Left renal cortex interstitium (tissue), 4 donors: ENCODE data around the gene LTA. TPM values are rescaled to one million over a fixed set of nuclear protein-coding genes. Genes with fewer than 3 reads are reported as not detected.

Experiments
- DNase-seq, 4 donors: peaks; one replicate each; pipeline ENCODE4 v3.0.0-alpha.2; 2013; ENCODE audit warnings: low read depth in 4 of 4, low spot score in 2 of 4, missing footprints in 1 of 4
- polyA plus RNA-seq, 4 donors: library from polyadenylated mRNA; unstranded; fragments of 120-200 nt; gene quantifications; one replicate each; pipeline ENCODE4 v1.2.1, GENCODE V29; 2013; ENCODE audit not compliant: insufficient read length in 4 of 4

The LTA gene
- polyA plus RNA-seq, 4 donors, result 0.24 to 0.39 (median 0.31) TPM

- DNase-seq, result peak in 2 of 4 donors; percentile 16 to 29
Observed at GRCh38 chr6:31621320-31621939, 49.3 kb downstream of the LTA start.

DNA sequence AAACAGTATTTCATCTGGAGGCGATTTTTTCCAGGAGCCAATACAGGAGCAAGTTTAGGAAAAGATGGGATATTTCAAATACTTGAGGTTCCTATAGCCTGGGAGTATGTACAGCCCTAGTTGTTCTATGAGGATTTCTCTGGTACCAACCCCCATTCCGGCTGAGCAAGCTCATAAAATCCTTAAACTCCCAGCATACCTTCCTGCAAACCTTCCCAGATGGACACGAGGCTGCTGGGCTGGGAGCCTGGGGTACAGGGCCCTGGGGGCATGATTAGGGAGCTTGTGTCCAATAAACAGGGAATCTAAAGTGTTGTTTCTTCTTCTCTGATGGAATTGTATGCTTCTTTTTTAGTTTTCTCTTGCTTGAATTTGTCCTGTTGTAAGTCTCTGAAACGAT is 49.9 kb downstream of the LTA start:
- peak in 1 of 4 donors; percentile 14 for DNase-seq

DNA sequence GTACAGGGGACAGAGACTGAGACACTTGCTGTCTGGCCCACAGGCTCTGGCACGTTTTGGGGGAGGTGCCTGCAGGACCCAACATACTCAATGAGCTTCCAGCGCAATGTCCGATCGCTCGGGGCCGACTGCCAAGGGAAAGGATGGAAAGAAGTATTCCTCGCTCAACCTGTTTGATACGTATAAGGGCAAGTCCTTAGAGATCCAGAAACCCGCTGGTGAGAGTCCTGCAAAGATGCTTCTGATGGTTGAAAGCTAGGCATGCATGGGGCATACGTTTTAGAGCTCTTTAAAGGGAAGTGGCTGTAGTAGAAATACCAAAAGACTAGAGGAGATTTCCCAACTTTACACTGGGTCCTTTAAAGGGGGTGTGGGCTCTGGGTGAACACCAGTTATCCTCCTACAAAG is 50.6 kb downstream of the LTA start:
- no peak for DNase-seq

Other genes with a start within 250 kb of the LTA start
- 100 to 1,000 TPM; 118 to 163 (median 137) TPM for gene HLA-B, start 215.1 kb upstream of the LTA start, polyA plus RNA-seq
- 10 to 100 TPM in 1 of 4 donors, 1 to 10 TPM in 3; 3.6 to 10.9 (median 8.0) TPM for gene MICA, start 168.7 kb upstream of the LTA start, polyA plus RNA-seq
- 1 to 10 TPM in 2 of 4 donors, under 1 TPM in 2; 0.45 to 1.8 (median 0.88) TPM for gene MICB, start 74.1 kb upstream of the LTA start, polyA plus RNA-seq
- 10 to 100 TPM; 15.4 to 24.2 (median 18.0) TPM for gene MCCD1, start 43.3 kb upstream of the LTA start, polyA plus RNA-seq
- 100 to 1,000 TPM; 462 to 709 (median 569) TPM for gene DDX39B, start 30.3 kb upstream of the LTA start, polyA plus RNA-seq
- gene ATP6V1G2, start 25.7 kb upstream of the LTA start, polyA plus RNA-seq, result 10 to 100 TPM in 1 of 4 donors, 1 to 10 TPM in 3; 6.4 to 10.5 (median 6.5) TPM
- 10 to 100 TPM; 18.4 to 29.0 (median 25.5) TPM for gene NFKBIL1, start 24.7 kb upstream of the LTA start, polyA plus RNA-seq
- gene TNF, start 3.3 kb downstream of the LTA start, polyA plus RNA-seq, result under 1 TPM in 1 of 4 donors, not detected in 3; 0.49 TPM
- gene LTB, start 10.1 kb downstream of the LTA start, polyA plus RNA-seq, result 1 to 10 TPM in 3 of 4 donors, under 1 TPM in 1; 0.88 to 2.3 (median 2.0) TPM
- gene LST1, start 14.0 kb downstream of the LTA start, polyA plus RNA-seq, result 1 to 10 TPM; 4.2 to 6.2 (median 5.0) TPM
- under 1 TPM in 3 of 4 donors, not detected in 1; 0.16 to 0.52 (median 0.25) TPM for gene NCR3, start 20.7 kb downstream of the LTA start, polyA plus RNA-seq
- gene AIF1, start 42.9 kb downstream of the LTA start, polyA plus RNA-seq, result 10 to 100 TPM; 61.0 to 92.7 (median 73.5) TPM
- 100 to 1,000 TPM; 129 to 238 (median 197) TPM for gene PRRC2A, start 48.4 kb downstream of the LTA start, polyA plus RNA-seq
- 100 to 1,000 TPM; 218 to 274 (median 261) TPM for gene BAG6, start 80.4 kb downstream of the LTA start, polyA plus RNA-seq
- gene APOM, start 83.6 kb downstream of the LTA start, polyA plus RNA-seq, result 100 to 1,000 TPM in 3 of 4 donors, 10 to 100 TPM in 1; 89.9 to 124 (median 104) TPM
- gene C6orf47, start 88.5 kb downstream of the LTA start, polyA plus RNA-seq, result 10 to 100 TPM; 17.9 to 24.3 (median 21.4) TPM
- gene GPANK1, start 92.7 kb downstream of the LTA start, polyA plus RNA-seq, result 10 to 100 TPM; 25.2 to 33.9 (median 29.5) TPM
- gene CSNK2B, start 93.8 kb downstream of the LTA start, polyA plus RNA-seq, result 100 to 1,000 TPM; 224 to 234 (median 228) TPM
- gene LY6G5B, start 97.7 kb downstream of the LTA start, polyA plus RNA-seq, result 10 to 100 TPM in 3 of 4 donors, 1 to 10 TPM in 1; 9.0 to 37.0 (median 19.2) TPM
- 1 to 10 TPM; 2.4 to 5.6 (median 3.0) TPM for gene LY6G5C, start 108.8 kb downstream of the LTA start, polyA plus RNA-seq
- gene ABHD16A, start 131.0 kb downstream of the LTA start, polyA plus RNA-seq, result 10 to 100 TPM; 54.3 to 74.8 (median 61.5) TPM
- gene LY6G6F, start 134.6 kb downstream of the LTA start, polyA plus RNA-seq, result under 1 TPM; 0.21 to 0.81 (median 0.57) TPM
- gene LY6G6D, start 143.1 kb downstream of the LTA start, polyA plus RNA-seq, result under 1 TPM in 1 of 4 donors, not detected in 3; 0.65 TPM
- 1 to 10 TPM in 1 of 4 donors, under 1 TPM in 2, not detected in 1; 0.32 to 1.4 (median 0.47) TPM for gene LY6G6C, start 149.5 kb downstream of the LTA start, polyA plus RNA-seq
- gene MPIG6B, start 151.1 kb downstream of the LTA start, polyA plus RNA-seq, result 1 to 10 TPM in 3 of 4 donors, under 1 TPM in 1; 0.72 to 2.4 (median 1.5) TPM
- 100 to 1,000 TPM; 163 to 243 (median 200) TPM for gene DDAH2, start 157.0 kb downstream of the LTA start, polyA plus RNA-seq
- gene CLIC1, start 164.2 kb downstream of the LTA start, polyA plus RNA-seq, result 100 to 1,000 TPM; 251 to 323 (median 297) TPM
- 10 to 100 TPM; 13.1 to 58.4 (median 30.9) TPM for gene MSH5, start 167.7 kb downstream of the LTA start, polyA plus RNA-seq
- 10 to 100 TPM in 2 of 4 donors, 1 to 10 TPM in 2; 4.2 to 12.9 (median 7.3) TPM for gene SAPCD1, start 190.4 kb downstream of the LTA start, polyA plus RNA-seq
- 10 to 100 TPM in 2 of 4 donors, 1 to 10 TPM in 2; 8.1 to 10.7 (median 9.6) TPM for gene VWA7, start 205.0 kb downstream of the LTA start, polyA plus RNA-seq
- gene VARS1, start 223.5 kb downstream of the LTA start, polyA plus RNA-seq, result 10 to 100 TPM; 51.9 to 64.8 (median 55.2) TPM
- gene LSM2, start 234.7 kb downstream of the LTA start, polyA plus RNA-seq, result 10 to 100 TPM; 80.4 to 88.0 (median 84.9) TPM
- 1 to 10 TPM; 3.6 to 4.2 (median 3.8) TPM for gene HSPA1L, start 243.0 kb downstream of the LTA start, polyA plus RNA-seq
- 100 to 1,000 TPM in 3 of 4 donors, 10 to 100 TPM in 1; 92.5 to 123 (median 116) TPM for gene HSPA1A, start 243.3 kb downstream of the LTA start, polyA plus RNA-seq